SHP77 treated with DMSO at 0.1 percent for 48 hours (cell line): ENCODE data around the gene WNT8A.
A peak's percentile ranks its signal among the peaks of the same experiment; 100 is the strongest.

ENCODE experiments used
- DNase-seq: peaks from one replicate; lab custom pipeline; 2025; lab: John Stamatoyannopoulos, UW

Gene WNT8A

DNA sequence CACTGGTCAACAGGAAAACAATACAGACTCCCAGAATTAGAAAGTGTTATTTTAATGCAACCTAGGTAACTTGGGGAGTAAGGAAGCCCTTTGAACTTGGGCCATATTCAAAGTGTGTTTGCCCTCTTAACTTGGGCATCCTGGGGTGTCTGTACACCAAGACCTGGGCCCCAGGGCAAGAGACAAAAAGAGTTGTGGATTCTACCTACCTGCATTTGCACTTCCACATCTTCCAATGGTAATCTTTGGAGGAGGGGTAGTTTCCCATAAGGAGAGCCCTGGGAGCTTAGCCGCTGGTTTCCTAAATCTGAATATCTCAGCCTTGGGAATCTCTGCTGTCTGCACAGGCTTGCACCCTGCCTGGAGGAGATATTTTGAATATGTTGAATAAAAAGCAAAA lies 8.5 kb downstream of the WNT8A start:
- DNase-seq = no peak

DNA sequence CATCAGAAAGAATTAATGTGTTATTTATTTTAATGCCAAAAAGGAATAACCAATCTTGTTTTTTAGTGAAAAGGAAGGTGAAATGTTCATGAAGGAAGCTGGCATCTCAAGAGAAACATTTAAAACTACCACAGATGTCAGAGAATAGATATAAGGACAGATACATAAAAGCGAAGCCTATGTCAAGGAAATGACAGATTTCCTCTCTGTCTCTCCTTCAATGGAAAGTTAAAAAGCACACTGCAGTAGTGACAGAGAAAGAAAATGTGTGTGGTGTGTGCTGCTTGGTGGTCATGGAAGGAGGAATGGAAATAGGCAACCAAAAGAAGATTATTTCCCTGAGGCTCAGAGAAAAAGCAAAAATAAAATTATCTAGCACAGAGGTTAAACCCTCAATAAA lies 9.2 kb downstream of the WNT8A start:
- DNase-seq = no peak

DNA sequence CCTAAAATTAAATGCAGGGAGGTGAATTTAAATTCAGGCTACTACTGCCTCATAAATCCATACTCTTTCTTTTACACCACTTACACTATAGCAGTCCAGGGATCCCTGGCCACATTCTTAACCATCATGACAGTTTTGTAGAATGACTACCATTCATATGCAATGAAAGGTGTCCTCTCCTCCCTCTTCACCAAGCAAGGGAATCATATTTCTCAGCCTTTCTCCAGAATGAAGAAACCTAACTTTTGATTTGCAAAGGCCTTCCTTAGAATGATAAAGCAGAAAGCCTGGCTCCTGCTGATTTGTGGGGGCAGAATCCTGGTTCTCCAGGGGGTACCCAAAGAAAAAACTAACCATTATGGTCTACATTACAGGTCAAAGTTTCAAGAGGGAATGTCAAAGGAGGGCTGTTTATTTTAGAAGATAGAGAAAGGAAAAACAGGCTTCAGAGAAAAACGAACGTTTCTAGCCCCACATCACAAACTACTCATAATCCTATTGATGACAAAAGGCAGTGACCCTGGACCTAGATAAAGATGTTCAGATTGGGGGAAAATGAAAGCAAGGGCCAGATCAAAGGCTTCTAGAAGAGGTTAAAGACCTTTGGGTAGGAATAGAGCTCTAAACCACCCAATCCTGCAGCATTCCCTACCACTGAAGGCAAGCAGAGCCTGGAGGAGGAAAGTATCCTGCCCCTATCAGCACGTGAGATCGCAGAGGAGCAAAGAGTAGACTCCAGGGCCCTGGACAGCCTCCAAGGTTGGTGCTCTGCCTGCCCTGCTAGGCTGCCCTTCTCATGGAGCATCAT lies 11.5 kb downstream of the WNT8A start:
- no peak for DNase-seq

GRCh38 chr5:138096363-138096762 lies 12.5 kb downstream of the WNT8A start:
- DNase-seq = no peak

DNA sequence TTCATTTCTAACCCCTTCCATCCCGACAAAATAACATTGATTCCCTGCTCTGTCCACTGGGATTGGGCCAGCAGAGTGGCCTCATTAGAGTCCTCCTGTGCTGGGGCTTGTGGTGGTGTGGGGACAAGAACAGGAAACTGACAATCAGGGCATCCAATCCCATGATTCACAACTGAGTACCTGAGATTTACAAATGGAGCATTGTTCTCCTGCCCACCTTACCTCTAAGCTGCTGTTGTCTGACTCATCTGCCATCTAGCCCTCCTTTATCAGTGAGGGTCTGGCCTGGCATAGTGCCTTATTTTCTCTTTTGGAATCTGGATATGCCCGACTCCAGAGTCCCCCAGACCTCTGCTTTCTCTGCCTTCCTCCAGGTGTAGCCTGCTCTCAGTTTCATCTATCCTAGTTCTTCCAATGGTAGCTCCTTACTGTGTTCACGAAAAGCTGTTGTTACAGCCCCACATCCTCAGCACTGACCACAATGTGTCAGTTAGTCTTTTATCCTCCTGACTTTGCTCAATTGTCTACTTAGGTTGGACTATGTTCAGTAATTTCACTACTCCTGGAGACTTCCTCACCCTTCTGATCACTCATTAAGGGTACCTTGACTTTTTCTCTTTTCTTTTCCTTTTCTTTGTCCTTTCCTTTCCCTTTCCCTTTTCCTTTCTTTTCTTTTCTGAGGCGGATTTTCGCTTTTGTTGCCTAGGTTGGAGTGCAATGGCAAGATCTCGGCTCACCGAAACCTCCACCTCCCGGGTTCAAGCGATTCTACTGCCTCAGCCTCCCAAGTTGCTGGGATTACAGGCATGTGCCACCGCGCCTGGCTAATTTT lies 13.4 kb downstream of the WNT8A start:
- DNase-seq = no peak

DNA sequence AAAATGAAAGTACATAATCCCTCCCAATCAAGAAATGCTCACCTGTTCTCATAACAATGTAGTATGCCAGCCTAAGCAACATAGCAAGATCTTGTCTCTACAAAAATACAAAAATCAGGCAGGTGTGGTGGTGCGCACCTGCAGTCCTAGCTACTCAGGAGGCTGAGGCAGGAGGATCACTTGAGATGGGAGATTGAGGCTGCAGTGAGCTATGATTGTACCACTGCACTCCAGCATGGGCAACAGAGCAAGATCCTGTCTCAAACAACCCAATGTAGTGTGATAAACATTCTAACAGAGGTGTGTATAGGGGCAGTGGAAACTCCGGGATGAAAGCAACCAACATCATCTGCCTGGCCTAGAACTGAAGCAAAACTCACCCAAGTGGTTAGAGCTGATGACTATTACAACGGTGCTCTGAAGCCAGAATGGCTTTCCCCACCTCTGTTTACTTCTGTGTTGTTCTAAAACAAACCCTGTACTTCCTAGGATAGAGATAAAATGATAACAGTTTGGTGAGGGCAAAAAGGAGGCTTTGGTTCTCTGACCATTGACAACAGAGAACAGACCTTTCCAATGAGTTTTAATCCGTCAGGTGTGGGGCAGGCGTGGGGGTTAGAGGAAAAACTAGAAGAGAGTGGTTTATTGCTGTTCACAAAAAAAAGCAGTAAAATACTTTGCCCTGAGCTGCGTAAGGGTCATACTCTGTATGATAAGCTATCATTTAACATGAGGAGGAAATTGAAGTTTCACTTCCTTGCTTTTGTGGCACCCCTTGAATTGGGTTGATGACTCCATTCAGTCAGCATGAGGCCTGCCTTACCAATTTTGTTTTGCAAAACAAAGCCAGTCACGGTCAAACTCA lies 18.9 kb downstream of the WNT8A start:
- DNase-seq = no peak

- DNase-seq = no peak
Observed at GRCh38 chr5:138103319-138103637, 19.4 kb downstream of the WNT8A start.

DNA sequence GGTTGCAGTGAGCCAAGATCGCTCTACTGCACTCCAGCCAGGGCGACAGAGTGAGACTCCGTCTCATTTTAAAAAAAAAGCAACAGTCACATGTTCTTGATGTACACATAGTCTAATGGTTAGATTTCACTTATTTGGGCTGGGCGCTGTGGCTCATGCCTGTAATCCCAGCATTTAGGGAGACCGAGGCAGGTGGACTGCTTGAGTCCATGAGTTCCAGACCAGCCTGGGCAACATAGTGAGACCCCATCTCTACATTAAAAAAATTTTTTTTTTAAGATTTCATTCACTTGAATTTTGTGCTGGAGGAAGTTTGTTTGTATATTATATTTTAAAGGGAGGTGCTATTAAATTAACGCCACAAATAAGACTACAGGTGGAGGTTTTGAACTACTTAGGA lies 21.9 kb downstream of the WNT8A start:
- no peak for DNase-seq

DNA sequence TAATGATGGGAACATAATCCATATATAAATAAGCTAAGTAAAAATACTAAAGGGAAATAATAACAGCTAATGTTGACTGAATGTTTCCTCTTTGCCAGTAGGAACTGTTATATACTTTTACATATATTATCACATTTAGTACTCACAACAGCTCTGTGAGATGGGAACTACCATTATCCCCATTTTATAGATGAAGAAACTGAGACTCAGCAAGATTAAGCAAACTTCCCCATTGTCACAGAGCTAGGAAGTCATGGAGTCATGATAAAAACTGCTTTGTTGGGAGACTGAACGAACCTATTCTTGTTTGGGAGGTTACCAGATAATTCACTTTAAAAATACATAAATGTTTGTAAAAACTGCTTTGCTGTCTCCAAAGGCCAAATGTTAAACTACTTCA lies 23.4 kb downstream of the WNT8A start:
- DNase-seq = no peak

- no peak for DNase-seq
Observed at GRCh38 chr5:138109463-138110265, 25.8 kb downstream of the WNT8A start.

GRCh38 chr5:138110266-138110963 lies 26.6 kb downstream of the WNT8A start:
- no peak for DNase-seq

- DNase-seq = no peak
Observed at GRCh38 chr5:138111181-138111580, 27.3 kb downstream of the WNT8A start.

DNA sequence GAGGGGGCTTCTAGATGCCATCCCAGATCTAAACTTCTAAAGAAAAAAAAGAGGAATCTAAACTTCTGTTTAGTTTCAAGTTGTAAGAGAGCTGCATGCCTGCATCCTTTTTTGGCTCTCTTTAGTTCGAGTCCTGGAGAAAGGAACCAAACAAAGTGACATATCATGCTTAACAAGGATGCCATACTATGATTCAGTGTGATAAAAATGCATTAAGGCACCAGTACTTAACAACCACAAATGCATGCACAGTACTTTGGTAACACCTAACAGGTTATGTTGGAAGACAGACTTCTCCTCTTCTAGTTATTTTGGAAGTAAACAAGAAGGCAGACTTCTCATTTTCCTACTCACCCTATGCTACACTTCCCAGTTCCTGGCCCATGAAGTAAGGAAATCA lies 28.1 kb downstream of the WNT8A start:
- DNase-seq = no peak

DNA sequence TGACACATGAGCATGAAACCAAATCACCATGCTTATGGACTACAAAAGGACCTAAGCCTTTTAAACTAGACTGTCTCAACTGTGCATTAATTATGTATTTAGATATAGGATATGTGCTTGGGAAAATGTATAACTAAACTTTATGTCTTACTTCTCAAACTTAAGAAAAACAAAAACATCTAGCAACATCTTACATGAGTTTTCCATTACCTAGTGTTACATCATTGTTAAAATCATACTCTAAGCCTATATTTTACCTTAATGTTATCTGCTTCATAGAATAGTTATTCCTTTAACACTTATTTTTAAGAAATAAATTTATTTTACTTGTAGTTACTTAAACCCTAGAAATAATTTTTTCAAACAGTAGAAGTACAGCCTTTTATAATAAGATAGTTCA lies 31.4 kb downstream of the WNT8A start:
- DNase-seq = no peak

- no peak for DNase-seq
Observed at GRCh38 chr5:138128334-138128733, 44.5 kb downstream of the WNT8A start.

DNA sequence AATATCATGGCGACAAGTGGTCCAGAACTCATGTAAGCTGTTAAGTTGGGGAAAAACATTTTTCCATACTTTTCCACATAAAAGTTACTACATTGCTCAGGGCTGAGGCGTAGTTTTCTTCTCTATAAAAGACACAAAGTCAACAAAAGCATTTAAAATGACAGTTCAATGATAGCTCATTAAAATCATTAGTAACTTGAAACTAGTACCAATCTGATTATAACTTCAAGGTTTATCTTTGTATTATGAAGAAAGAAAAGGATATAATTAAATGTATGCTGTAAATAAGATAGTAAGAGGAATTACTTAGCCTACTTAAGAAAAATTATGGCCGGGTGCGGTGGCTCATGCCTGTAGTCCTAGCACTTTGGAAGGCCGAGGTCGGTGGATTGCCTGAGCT lies 45.5 kb downstream of the WNT8A start:
- DNase-seq = no peak

DNA sequence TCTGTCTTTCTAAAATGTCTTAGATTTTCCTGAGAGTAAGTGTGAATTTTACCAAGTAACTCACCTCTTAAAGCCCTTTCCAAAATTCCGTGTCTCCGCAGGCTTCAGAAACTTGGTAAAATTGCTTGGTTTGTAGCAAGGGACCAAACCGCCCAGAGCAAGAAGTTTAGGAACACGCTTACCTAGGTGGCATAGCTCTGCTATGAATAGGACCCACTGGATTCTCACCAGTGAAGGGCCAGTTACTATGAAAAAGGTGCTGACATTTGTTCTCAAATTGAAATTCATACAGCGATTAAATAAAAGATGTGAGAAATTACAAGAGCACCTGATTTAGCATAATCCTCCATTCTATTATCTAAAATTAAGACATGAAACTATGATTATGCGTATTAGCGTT lies 48.7 kb downstream of the WNT8A start:
- no peak for DNase-seq

GRCh38 chr5:138138949-138139780 lies 55.3 kb downstream of the WNT8A start, which contains the start of gene NME5:
Gene NME5, minus strand, starts transcription at chr5:138139428. Its CDS starts 648 bp downstream, at chr5:138138780.
- DNase-seq = peak; percentile 73

DNA sequence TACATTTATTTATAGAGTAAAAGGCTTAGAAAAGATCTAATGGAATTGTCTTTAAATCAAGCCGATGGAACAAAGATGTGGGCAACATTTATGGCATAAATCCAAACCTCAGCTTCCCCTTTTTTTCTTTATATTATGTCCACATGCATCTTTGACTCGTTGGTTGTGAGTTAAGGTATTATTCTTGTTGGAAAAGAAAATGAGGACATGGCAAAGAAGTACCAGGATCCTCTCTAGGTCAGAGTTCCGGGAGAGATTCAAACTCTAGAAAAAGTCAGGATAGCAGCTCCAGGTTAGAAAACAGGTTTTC lies 55.9 kb downstream of the WNT8A start:
- DNase-seq = no peak

DNA sequence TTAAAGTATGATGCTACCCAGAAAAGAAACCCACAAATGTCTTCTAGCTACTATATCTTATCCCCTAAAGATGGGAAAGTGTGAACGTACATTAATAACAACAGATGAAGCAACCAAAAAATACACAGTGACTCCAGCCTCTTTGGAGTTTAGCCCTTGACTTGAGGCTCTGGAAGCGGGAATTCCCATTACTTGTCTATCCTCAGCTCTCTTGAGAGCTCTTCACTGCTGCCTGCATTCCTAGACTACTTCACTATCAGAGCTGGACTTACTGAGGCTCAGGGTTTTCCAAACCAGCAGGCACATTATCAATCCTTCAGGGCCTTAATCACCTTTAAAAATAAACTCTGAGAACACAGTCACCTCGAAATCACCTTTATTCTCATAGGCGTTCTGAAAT lies 56.4 kb downstream of the WNT8A start:
- DNase-seq = no peak
